Kidney (tissue), 14 donors: ENCODE results near the gene RBM42. TPM values are rescaled to one million over a fixed set of nuclear protein-coding genes. Genes with fewer than 3 reads are reported as not detected.

ENCODE experiments used
- DNase-seq, 5 donors: peaks; one replicate each; pipeline ENCODE4 v3.0.0-alpha.2; 2013 to 2020
- FAIRE-seq: peaks from 2 replicates; lab custom pipeline; 2012; peaks lifted over from hg19 to GRCh38; lab: Jason Lieb, UNC
- H3K27ac ChIP-seq, 2 donors: one replicate each; pipeline ENCODE4 v1.7.0; 2013; ENCODE audit warnings: low read depth in 2 of 2, low read length in 2 of 2, inconsistent platforms in 1 of 2
- H3K27me3 ChIP-seq: one replicate; pipeline ENCODE4 v1.7.1; 2013; ENCODE audit warnings: low read length, inconsistent platforms; ENCODE audit not compliant: control insufficient read depth, insufficient read depth
- H3K36me3 ChIP-seq, 3 donors: one replicate each; pipeline versions ENCODE4 v1.7.0 to v1.7.1; 2013; ENCODE audit warnings: low read length in 3 of 3, control low read depth in 1 of 3, inconsistent platforms in 1 of 3; ENCODE audit not compliant: insufficient read depth in 3 of 3, control insufficient read depth in 2 of 3
- H3K4me1 ChIP-seq, 3 donors: one replicate each; pipeline versions ENCODE4 v1.7.0 to v1.7.1; 2013; ENCODE audit warnings: low read length in 3 of 3, inconsistent platforms in 1 of 3, low read depth in 1 of 3; ENCODE audit not compliant: control insufficient read depth in 2 of 3, insufficient read depth in 2 of 3
- H3K4me3 ChIP-seq, 3 donors: one replicate each; pipeline versions ENCODE4 v1.7.0 to v1.8.1; 2013; ENCODE audit warnings: low read length in 3 of 3, control low read depth in 1 of 3, inconsistent platforms in 1 of 3
- H3K9ac ChIP-seq, 3 donors: one replicate each; pipeline versions ENCODE4 v1.7.0 to v1.7.1; 2013; ENCODE audit warnings: low read length in 3 of 3, control low read depth in 1 of 3, inconsistent platforms in 1 of 3
- H3K9me3 ChIP-seq, 3 donors: one replicate each; pipeline versions ENCODE4 v1.7.0 to v1.7.1; 2013; ENCODE audit warnings: low read length in 3 of 3, control low read depth in 1 of 3, inconsistent platforms in 1 of 3; ENCODE audit not compliant: control insufficient read depth in 2 of 3, insufficient read depth in 1 of 3
- intact Hi-C: fragments of 100-400 bp; cut with DNase I; formaldehyde crosslinking; loops from one replicate; pipeline ENCODE4 v1.11.1; 2022
- polyA plus RNA-seq: library from polyadenylated mRNA; stranded (reverse); fragments of 350-450 nt; fragmentation: Illumina TruSeq; extraction: RNeasy Lipid Tissue Mini Kit (QIAGEN cat#74804); gene quantifications from one replicate; pipeline ENCODE4 v1.2.3, GENCODE V29; 2014; ENCODE audit warnings: low read depth, low replicate concordance; ENCODE audit not compliant: insufficient read depth
- total RNA-seq: library from RNA; stranded (reverse); fragmentation: NEBNext Ultra II Directional; extraction: Animal tissue kit (Norgen Biotek cat#: 25700); gene quantifications from one replicate; pipeline ENCODE4 v1.2.1, GENCODE V29; 2021
- TF ChIP-seq, protein P1 (sequence below): IDR thresholded peaks from 3 replicates; pipeline ENCODE4 v1.5.1; 2012; ENCODE audit warnings: mild to moderate bottlenecking, moderate library complexity, borderline replicate concordance; ENCODE audit not compliant: insufficient read depth; ENCODE audit errors: extremely low read depth
- donor health status: control.
- donor health status: control.
- donor health status: control.
- donor health status: control.
- donor health status: control.
- donor health status: DM: yes; HTN: yes; CAD: no.
- donor health status: Normal renal cell carcinoma (clear cell type).

RBM42 gene
- total and polyA plus RNA-seq, 2 donors from 2014 or later: 77.6 to 78.1 TPM

DNA sequence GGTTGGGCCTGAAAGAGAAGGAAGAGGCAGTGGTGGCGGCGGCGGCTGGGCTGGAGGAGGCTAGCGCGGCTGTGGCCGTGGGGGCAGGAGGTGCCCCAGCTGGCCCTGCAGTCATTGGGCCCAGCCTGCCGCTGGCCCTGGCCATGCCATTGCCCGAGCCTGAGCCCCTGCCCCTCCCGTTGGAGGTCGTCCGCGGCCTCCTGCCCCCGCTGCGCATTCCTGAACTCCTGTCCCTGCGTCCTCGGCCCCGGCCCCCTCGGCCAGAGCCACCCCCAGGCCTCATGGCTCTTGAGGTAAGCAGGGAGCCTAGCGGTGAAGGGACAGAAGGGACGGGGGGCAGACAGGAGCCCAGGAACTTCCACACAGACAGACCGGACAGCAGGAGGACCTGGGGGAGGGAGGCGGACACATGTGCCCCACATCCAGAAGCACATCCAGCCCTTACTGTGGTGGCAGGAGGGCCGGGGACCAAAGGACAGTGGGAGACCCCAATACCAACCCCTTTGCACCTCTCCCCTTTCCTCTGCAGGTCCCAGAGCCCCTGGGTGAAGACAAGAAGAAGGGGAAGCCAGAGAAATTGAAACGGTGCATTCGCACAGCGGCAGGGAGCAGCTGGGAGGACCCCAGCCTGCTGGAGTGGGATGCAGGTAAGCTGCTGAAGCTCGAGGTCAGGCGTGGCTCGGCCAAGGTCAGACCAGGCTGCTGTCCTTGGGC lies 5.0 kb downstream of the RBM42 start:
- TF ChIP-seq, protein P1, sequence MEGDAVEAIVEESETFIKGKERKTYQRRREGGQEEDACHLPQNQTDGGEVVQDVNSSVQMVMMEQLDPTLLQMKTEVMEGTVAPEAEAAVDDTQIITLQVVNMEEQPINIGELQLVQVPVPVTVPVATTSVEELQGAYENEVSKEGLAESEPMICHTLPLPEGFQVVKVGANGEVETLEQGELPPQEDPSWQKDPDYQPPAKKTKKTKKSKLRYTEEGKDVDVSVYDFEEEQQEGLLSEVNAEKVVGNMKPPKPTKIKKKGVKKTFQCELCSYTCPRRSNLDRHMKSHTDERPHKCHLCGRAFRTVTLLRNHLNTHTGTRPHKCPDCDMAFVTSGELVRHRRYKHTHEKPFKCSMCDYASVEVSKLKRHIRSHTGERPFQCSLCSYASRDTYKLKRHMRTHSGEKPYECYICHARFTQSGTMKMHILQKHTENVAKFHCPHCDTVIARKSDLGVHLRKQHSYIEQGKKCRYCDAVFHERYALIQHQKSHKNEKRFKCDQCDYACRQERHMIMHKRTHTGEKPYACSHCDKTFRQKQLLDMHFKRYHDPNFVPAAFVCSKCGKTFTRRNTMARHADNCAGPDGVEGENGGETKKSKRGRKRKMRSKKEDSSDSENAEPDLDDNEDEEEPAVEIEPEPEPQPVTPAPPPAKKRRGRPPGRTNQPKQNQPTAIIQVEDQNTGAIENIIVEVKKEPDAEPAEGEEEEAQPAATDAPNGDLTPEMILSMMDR: no peak
- FAIRE-seq (no peak), DNase-seq (no peak)
- Histone ChIP-seq H3K36me3 (peaks cover 2 to 42% (median 41%) of the 10 kb centered on the region in 3 donors), H3K4me3 (no peak overlapping the region), H3K27ac (no peak overlapping the region), H3K9ac (no peak overlapping the region), H3K4me1 (peaks cover 0 to 5% (median 4%) of the 10 kb centered on the region in 3 donors), H3K27me3 (no peaks in the 10 kb centered on the region), H3K9me3 (no peaks in the 10 kb centered on the region)
- intact Hi-C loops: no loop called here

- no peaks in the 10 kb centered on the region for H3K27me3 ChIP-seq
- no peak overlapping the region for H3K9ac ChIP-seq
- DNase-seq: no peak
- TF ChIP-seq, protein P1: no peak
- H3K9me3 ChIP-seq: no peaks in the 10 kb centered on the region
- H3K36me3 ChIP-seq: peaks cover 0 to 31% (median 30%) of the 10 kb centered on the region in 3 donors
- H3K4me1 ChIP-seq: no peaks in the 10 kb centered on the region
- no peak overlapping the region for H3K27ac ChIP-seq
- intact Hi-C loops: no loop called here
- H3K4me3 ChIP-seq: no peak overlapping the region
- no peak for FAIRE-seq
Observed at GRCh38 chr19:35636651-35637050, 7.8 kb downstream of the RBM42 start.

DNA sequence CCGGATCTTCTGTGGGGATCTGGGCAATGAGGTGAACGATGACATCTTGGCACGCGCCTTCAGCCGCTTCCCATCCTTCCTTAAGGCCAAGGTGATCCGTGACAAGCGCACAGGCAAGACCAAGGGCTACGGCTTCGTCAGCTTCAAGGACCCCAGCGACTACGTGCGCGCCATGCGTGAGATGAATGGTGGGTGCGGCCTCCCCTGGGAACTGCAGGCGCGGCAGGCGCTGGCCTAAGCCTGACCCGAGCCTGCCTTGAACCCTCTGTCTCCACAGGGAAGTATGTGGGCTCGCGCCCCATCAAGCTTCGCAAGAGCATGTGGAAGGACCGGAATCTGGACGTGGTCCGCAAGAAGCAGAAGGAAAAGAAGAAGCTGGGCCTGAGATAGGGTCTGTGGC lies 8.3 kb downstream of the RBM42 start:
- H3K4me1 ChIP-seq: no peaks in the 10 kb centered on the region
- no peaks in the 10 kb centered on the region for H3K9me3 ChIP-seq
- H3K4me3 ChIP-seq: no peak overlapping the region
- TF ChIP-seq, protein P1: no peak
- H3K27me3 ChIP-seq: no peaks in the 10 kb centered on the region
- intact Hi-C loops: no loop called here
- FAIRE-seq (no peak), DNase-seq (no peak)
- H3K27ac ChIP-seq: no peak overlapping the region
- H3K36me3 ChIP-seq: peaks cover 0 to 27% (median 26%) of the 10 kb centered on the region in 3 donors
- no peak overlapping the region for H3K9ac ChIP-seq
